GM23248 (cell line): ENCODE results near the gene CALML6. TPM values are rescaled to one million over a fixed set of nuclear protein-coding genes. Genes with fewer than 3 reads are reported as not detected.

Experiments
- DNase-seq: peaks from one replicate; pipeline ENCODE4 v3.0.0-alpha.2; 2015
- H2AFZ ChIP-seq: fragments of 200-600 bp; sonication (generic); 2 replicates; pipeline ENCODE4 v1.6.1; 2016; ENCODE audit warnings: antibody characterized with exemption
- H3F3A ChIP-seq: fragments of 200-600 bp; sonication (generic); 2 replicates; pipeline ENCODE4 v1.6.1; 2016; ENCODE audit warnings: mild to moderate bottlenecking, antibody characterized with exemption, mixed run types; ENCODE audit not compliant: insufficient read depth
- H3K27ac ChIP-seq: fragments of 200-600 bp; sonication (generic); 2 replicates; pipeline ENCODE4 v1.5.1; 2016; ENCODE audit warnings: mild to moderate bottlenecking
- H3K27me3 ChIP-seq: fragments of 200-600 bp; sonication (generic); replicated peaks from 2 replicates; pipeline ENCODE4 v1.6.1; 2016; ENCODE audit warnings: mild to moderate bottlenecking; ENCODE audit not compliant: insufficient read depth
- H3K36me3 ChIP-seq: fragments of 200-600 bp; sonication (generic); 2 replicates; pipeline ENCODE4 v1.6.1; 2016; ENCODE audit warnings: low read depth, mild to moderate bottlenecking
- H3K4me1 ChIP-seq: fragments of 200-600 bp; sonication (generic); 2 replicates; pipeline ENCODE4 v1.6.1; 2016; ENCODE audit warnings: mild to moderate bottlenecking; ENCODE audit not compliant: insufficient read depth
- H3K4me2 ChIP-seq: fragments of 200-600 bp; sonication (generic); one replicate; pipeline ENCODE4 v1.6.1; 2016; ENCODE audit warnings: mild to moderate bottlenecking; ENCODE audit not compliant: unreplicated experiment
- H3K4me3 ChIP-seq: fragments of 200-600 bp; sonication (generic); 2 replicates; pipeline ENCODE4 v1.5.1; 2016; ENCODE audit warnings: mild to moderate bottlenecking
- H3K79me2 ChIP-seq: fragments of 200-600 bp; sonication (generic); 2 replicates; pipeline ENCODE4 v1.6.1; 2016; ENCODE audit warnings: mild to moderate bottlenecking; ENCODE audit not compliant: insufficient read depth
- H3K9ac ChIP-seq: fragments of 200-600 bp; sonication (generic); 2 replicates; pipeline ENCODE4 v1.6.1; 2016; ENCODE audit warnings: mild to moderate bottlenecking
- H3K9me2 ChIP-seq: fragments of 200-600 bp; sonication (generic); 2 replicates; pipeline ENCODE4 v1.6.1; 2016; ENCODE audit warnings: mixed run types, mild to moderate bottlenecking, moderate library complexity; ENCODE audit not compliant: insufficient read depth
- H3K9me3 ChIP-seq: fragments of 200-600 bp; sonication (generic); one replicate; pipeline ENCODE4 v1.6.1; 2017; ENCODE audit warnings: low read depth
- H4K20me1 ChIP-seq: fragments of 200-600 bp; sonication (generic); 2 replicates; pipeline ENCODE4 v1.6.0; 2016; ENCODE audit not compliant: insufficient read depth
- EZH2 ChIP-seq: fragments of 200-600 bp; sonication (generic); IDR thresholded peaks from 2 replicates; pipeline ENCODE4 v1.6.1; 2018; ENCODE audit warnings: antibody characterized with exemption, mild to moderate bottlenecking; ENCODE audit not compliant: insufficient read depth, poor library complexity, severe bottlenecking
- EZH2phosphoT487 ChIP-seq: fragments of 200-600 bp; sonication (generic); IDR thresholded peaks from 2 replicates; pipeline ENCODE4 v1.6.1; 2018; ENCODE audit warnings: antibody characterized with exemption, moderate library complexity, mild to moderate bottlenecking, low read depth; ENCODE audit not compliant: insufficient read depth
- WGBS, 2 experiments: methylation state at CpG; one replicate each; pipeline ENCODE4 v1.1.6; 2015 to 2017; ENCODE audit warnings: low lambda C conversion rate in 2 of 2, low coverage in 1 of 2; ENCODE audit errors: missing lambda C conversion rate in 2 of 2; 5-methylcytosine and 5-hydroxymethylcytosine counted together
- in situ Hi-C: fragments of 300-500 bp; cut with MboI; formaldehyde crosslinking; loops from 2 replicates; pipeline ENCODE4 v1.15.0; 2020
- polyA plus RNA-seq: library from polyadenylated mRNA; unstranded; fragments of >200 nt; fragmentation: Nextera tagmentation; extraction: Ambion mirVana; gene quantifications from 2 replicates; pipeline ENCODE4 v1.2.1, GENCODE V29; 2016
- total RNA-seq: library from RNA; depleted of rRNA; stranded (reverse); fragments of >200 nt; shearing (Covaris generic); gene quantifications from 2 replicates; pipeline ENCODE4 v1.2.3, GENCODE V29; 2014

CALML6 gene
- total and polyA plus RNA-seq, 2 experiments from 2014 or later, result 0.11 TPM; not detected in 1

DNA sequence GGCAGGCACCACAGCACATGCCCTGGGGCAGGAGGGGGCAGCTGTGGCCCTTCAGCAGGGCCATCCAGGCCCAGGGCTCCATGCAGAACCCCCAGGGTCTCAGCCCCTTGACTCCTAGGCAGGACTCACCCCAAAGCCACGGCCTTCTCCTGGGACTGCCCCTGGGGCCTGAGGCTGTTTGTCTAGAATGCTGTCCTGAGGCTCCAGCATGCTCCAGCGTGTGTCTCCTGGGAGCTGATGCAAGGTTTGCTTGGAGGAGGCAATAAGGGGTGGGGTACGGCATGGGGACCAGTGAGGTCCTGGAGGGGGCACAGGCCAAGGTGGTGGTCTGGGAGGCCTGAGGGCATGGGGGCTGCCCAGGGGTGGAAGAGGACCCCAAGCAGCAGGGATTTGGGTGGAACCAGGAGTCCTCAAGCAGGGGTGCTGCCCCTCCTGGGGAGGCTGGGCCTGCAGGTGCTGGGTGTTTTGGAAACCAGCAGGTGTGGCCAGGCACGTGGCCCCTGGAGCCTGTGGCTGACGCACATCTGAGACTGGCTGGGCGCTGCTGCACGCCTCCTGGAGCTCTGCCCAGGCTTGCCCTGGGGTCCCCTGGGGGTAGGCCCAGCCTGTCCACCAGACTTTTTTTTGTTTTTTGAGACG lies 7.8 kb upstream of the CALML6 start:
- H3K27ac ChIP-seq, result peak overlapping the region; percentile 16; the same call in 1 of the 2 replicates
- no peaks in the 10 kb centered on the region for H3K36me3 ChIP-seq
- H3K9ac ChIP-seq, result no peak overlapping the region; the same call in 1 of the 2 replicates
- H3K9me2 ChIP-seq, result no peaks in the 10 kb centered on the region
- H4K20me1 ChIP-seq, result no peaks in the 10 kb centered on the region
- TF ChIP-seq EZH2phosphoT487, result no peak
- TF ChIP-seq EZH2, result no peak
- H3K27me3 ChIP-seq, result no peaks in the 10 kb centered on the region
- in situ Hi-C loops, result loop anchor here (10.0 kb wide), 1 partner anchor 102 kb away; no protein-coding TSS in a partner anchor
- no peaks in the 10 kb centered on the region for H3K9me3 ChIP-seq
- H3K4me2 ChIP-seq, result no peak overlapping the region
- H3K4me3 ChIP-seq, result no peak overlapping the region
- peak; percentile 22 for DNase-seq
- H3F3A ChIP-seq, result no peaks in the 10 kb centered on the region
- WGBS, 2 experiments, result 74 to 79% methylated on average over 8 of the region's 8 CpGs
- no peak overlapping the region for H2AFZ ChIP-seq
- peaks cover 5% of the 10 kb centered on the region; the same call in 1 of the 2 replicates for H3K4me1 ChIP-seq
- peaks cover 9% of the 10 kb centered on the region for H3K79me2 ChIP-seq

DNA sequence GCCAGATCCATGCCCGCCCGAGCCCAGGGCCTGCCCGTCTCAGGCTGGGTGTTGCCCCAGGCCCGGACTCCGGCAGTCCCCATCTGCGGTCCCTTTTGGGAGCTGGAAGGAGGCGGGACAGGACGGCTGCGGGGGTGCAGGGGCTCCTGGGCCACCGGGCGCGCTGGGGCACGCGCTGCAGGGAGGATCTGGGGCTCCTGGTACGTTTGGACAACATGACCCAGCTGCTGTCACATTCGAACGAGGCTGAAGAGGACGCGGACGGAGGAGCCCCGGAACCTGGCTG lies 6.6 kb upstream of the CALML6 start:
- 0 to 1% methylated on average over 14 to 21 of the region's 21 CpGs for WGBS, 2 experiments
- H3K27ac ChIP-seq, result peak overlapping the region; percentile 50
- TF ChIP-seq EZH2phosphoT487, result no peak
- no peaks in the 10 kb centered on the region for H3F3A ChIP-seq
- H3K9me2 ChIP-seq, result no peaks in the 10 kb centered on the region
- no peaks in the 10 kb centered on the region for H4K20me1 ChIP-seq
- no peak for DNase-seq
- H3K36me3 ChIP-seq, result no peaks in the 10 kb centered on the region
- in situ Hi-C loops, result loop anchor here (10.0 kb wide), 1 partner anchor 104 kb away; no protein-coding TSS in a partner anchor
- peak overlapping the region; percentile 70 for H2AFZ ChIP-seq
- H3K9me3 ChIP-seq, result no peaks in the 10 kb centered on the region
- peaks cover 5% of the 10 kb centered on the region; the same call in 1 of the 2 replicates for H3K4me1 ChIP-seq
- H3K27me3 ChIP-seq, result no peaks in the 10 kb centered on the region
- H3K4me3 ChIP-seq, result peak overlapping the region; percentile 73
- H3K4me2 ChIP-seq, result peak overlapping the region; percentile 81
- H3K79me2 ChIP-seq, result peaks cover 9% of the 10 kb centered on the region
- peak overlapping the region; percentile 85 for H3K9ac ChIP-seq

DNA sequence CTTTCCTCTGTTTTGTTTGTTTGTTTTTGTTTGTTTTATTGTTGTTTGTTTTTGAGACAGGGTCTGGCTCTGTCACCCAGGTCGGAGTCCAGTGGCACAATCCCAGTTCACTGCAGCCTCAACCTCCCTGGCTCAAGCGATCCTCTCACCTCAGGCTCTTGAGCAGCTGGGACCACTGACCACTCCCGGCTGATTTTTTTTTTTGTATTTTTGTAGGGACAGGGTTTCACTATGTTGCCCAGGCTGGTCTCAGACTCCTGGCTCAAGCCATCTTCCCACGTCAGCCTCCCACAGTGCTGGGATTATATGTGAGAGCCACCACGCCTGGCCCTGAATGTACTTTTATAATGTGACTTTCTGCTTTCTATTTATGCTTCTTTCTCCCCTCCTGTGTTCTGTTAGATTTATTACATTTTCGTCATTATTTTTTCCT lies 5.0 kb upstream of the CALML6 start:
- Histone ChIP-seq H3K79me2 (peaks cover 9% of the 10 kb centered on the region), H3F3A (no peaks in the 10 kb centered on the region), H3K4me3 (peak overlapping the region; percentile 77), H3K4me1 (peaks cover 5% of the 10 kb centered on the region; the same call in 1 of the 2 replicates), H2AFZ (peak overlapping the region; percentile 84), H3K9ac (peak overlapping the region; percentile 91), H3K4me2 (peak overlapping the region; percentile 80), H3K27ac (peak overlapping the region; percentile 92; the same call in 1 of the 2 replicates), H3K36me3 (no peaks in the 10 kb centered on the region), H3K27me3 (no peaks in the 10 kb centered on the region), H4K20me1 (no peaks in the 10 kb centered on the region), H3K9me2 (no peaks in the 10 kb centered on the region), H3K9me3 (no peaks in the 10 kb centered on the region)
- no peak for TF ChIP-seq EZH2phosphoT487
- TF ChIP-seq EZH2, result no peak
- 84 to 90% methylated on average over 6 of the region's 6 CpGs for WGBS, 2 experiments
- DNase-seq, result no peak
- in situ Hi-C loops, result no loop called here

DNA sequence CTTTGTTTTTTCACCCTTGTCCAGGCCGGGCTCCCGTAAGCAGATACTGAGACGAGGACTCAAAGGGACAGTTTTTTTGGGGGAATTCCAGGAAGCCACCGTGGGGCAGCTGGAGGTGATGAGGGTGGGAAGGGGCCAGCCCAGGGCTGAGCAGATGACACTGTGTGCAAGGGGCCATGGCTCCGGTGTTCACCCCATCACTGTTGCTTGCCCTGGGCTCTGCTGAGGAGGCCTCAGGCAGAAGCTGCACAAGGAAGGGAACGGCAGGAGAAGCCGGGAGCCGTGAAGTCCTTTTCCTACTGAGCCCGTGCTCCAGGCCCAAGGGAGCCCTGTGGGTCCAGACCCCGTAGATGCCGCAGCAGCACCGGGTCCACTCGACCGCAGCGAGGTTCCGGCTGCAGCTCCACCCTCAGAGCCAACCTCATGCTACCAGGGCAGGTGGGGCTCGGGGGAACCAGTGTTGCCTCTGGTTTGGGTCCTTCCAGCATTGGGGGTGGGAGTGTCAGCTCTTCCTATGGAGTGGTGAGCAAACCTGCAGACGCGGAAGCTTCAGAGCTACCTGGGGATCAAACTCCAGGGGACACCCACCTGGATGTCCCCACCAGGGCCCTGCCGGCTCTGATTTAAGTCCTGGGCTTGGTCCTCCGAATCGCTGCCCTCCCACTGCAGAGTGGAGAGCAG lies 4.3 kb upstream of the CALML6 start:
- in situ Hi-C loops, result no loop called here
- H3F3A ChIP-seq, result no peaks in the 10 kb centered on the region
- WGBS, 2 experiments, result 90 to 93% methylated on average over 19 to 20 of the region's 22 CpGs

More for the DNA sequence above, 4.3 kb upstream of the CALML6 start:
- no peaks in the 10 kb centered on the region for H3K27me3 ChIP-seq
- H3K36me3 ChIP-seq, result no peaks in the 10 kb centered on the region
- DNase-seq, result no peak
- TF ChIP-seq EZH2 (no peak), EZH2phosphoT487 (no peak)
- H3K79me2 ChIP-seq, result peaks cover 9% of the 10 kb centered on the region
- no peaks in the 10 kb centered on the region for H3K9me2 ChIP-seq
- no peak overlapping the region for H3K9ac ChIP-seq
- no peak overlapping the region for H3K4me2 ChIP-seq
- H3K4me1 ChIP-seq, result peaks cover 5% of the 10 kb centered on the region; the same call in 1 of the 2 replicates
- H3K4me3 ChIP-seq, result no peak overlapping the region
- no peak overlapping the region for H2AFZ ChIP-seq
- no peaks in the 10 kb centered on the region for H4K20me1 ChIP-seq
- no peak overlapping the region for H3K27ac ChIP-seq
- no peaks in the 10 kb centered on the region for H3K9me3 ChIP-seq
